H1 (cell line): Measurements from ENCODE around the gene SLC66A1. TPM values are rescaled to one million over a fixed set of nuclear protein-coding genes. Genes with fewer than 3 reads are reported as not detected.

ENCODE experiments used
- BACH1 ChIP-seq: IDR thresholded peaks from 2 replicates; pipeline ENCODE4 v1.6.1; 2012; ENCODE audit warnings: low read length, improper control_type of control experiment
- CBX5 ChIP-seq: fragments of 300-800, 300-1000 bp; sonication (generic); IDR thresholded peaks from 2 replicates; pipeline ENCODE4 v1.7.1; 2016; ENCODE audit warnings: antibody characterized with exemption, low read length, low read depth
- HDAC2 ChIP-seq, 2 experiments: fragments of 300-600 bp in 1 of 2; sonication (generic) in 1 of 2; IDR thresholded peaks; 2 replicates each; pipeline ENCODE4 v1.6.1; 2011 to 2012; ENCODE audit warnings: low read depth in 2 of 2, low read length in 2 of 2, mild to moderate bottlenecking in 2 of 2, moderate library complexity in 2 of 2, borderline replicate concordance in 1 of 2, inconsistent platforms in 1 of 2
- KDM1A ChIP-seq: fragments of 200-600, 300-600 bp; sonication (generic); IDR thresholded peaks from 2 replicates; pipeline ENCODE4 v1.7.1; 2016; ENCODE audit warnings: mild to moderate bottlenecking, low read length, borderline replicate concordance
- KDM4A ChIP-seq: IDR thresholded peaks from one replicate; pipeline ENCODE4 v1.7.1; 2012; ENCODE audit warnings: low read depth, mild to moderate bottlenecking, moderate library complexity, low read length, inconsistent platforms; ENCODE audit not compliant: severe bottlenecking
- SAP30 ChIP-seq: fragments of 300-600 bp; sonication (generic); IDR thresholded peaks from 2 replicates; pipeline ENCODE4 v1.7.1; 2012; ENCODE audit warnings: low read length, moderate library complexity, mild to moderate bottlenecking, inconsistent platforms; ENCODE audit not compliant: insufficient read depth, insufficient replicate concordance
- SIX5 ChIP-seq: IDR thresholded peaks from 2 replicates; pipeline ENCODE4 v1.6.1; 2011; ENCODE audit warnings: mild to moderate bottlenecking, low read depth, low read length
- polyA plus RNA-seq, 7 experiments: library from polyadenylated mRNA; depleted of rRNA in 3 of 7; stranded (reverse) in 5 of 7; unstranded in 2 of 7; fragments of >200 nt in 5 of 7; fragments of 200-250 nt in 2 of 7; gene quantifications; 1 replicate in 5 of 7; 2 replicates in 1 of 7; 4 replicates in 1 of 7; pipeline versions ENCODE4 v1.2.1 to v1.2.3, GENCODE V29; 2011 to 2013; ENCODE audit warnings: missing spikeins in 2 of 7, mixed read lengths in 2 of 7
- total RNA-seq: library from RNA; stranded (reverse); fragmentation: NEBNext Ultra II Directional; extraction: Animal tissue kit (Norgen Biotek cat#: 25700); gene quantifications from 2 replicates; pipeline ENCODE4 v1.2.1, GENCODE V29; 2021

Gene SLC66A1
- total and polyA plus RNA-seq, 2 of the 8 experiments (the other 6 are each of a cell fraction or from before 2014, with no cell fraction given): 16.8 to 27.9 TPM

GRCh38 chr1:19368050-19368449 lies 55.9 kb downstream of the SLC66A1 start (continued):
- no peak for TF ChIP-seq CBX5
- no peak for TF ChIP-seq SAP30
- no peak for TF ChIP-seq KDM1A
- TF ChIP-seq SIX5: no peak
- no peak for TF ChIP-seq HDAC2 (IDR thresholded peaks at IDR 0.05; ENCODE audit: borderline replicate concordance in 1 of 2, low read depth in 2 of 2, low read length in 2 of 2)
- no peak for TF ChIP-seq BACH1
- no peak for TF ChIP-seq KDM4A
